Activated naive CD4-positive, alpha-beta T cell treated with anti-CD3 and anti-CD28 coated beads, Interleukin-2, amount 50 U/mL, for 72 hours (primary cell): ENCODE measurements around the gene MCC. TPM values are rescaled to one million over a fixed set of nuclear protein-coding genes. Genes with fewer than 3 reads are reported as not detected.

ENCODE experiments used
- ATAC-seq, 2 donors: fragments of 150-1000 bp; cut with Tn5 transposase; 2 replicates each; pipeline ENCODE4 v1.10.0; 2021; ENCODE audit warnings: mild to moderate bottlenecking in 2 of 2, moderate library complexity in 2 of 2
- DNase-seq, 2 donors: peaks; one replicate each; pipeline ENCODE4 v3.0.0; 2021 to 2022; ENCODE audit warnings: low spot score in 2 of 2
- H3K27ac Mint-ChIP-seq, 2 donors: one replicate each; pipeline ENCODE4 v1.8.0; 2022; ENCODE audit warnings: mild to moderate bottlenecking in 2 of 2, mixed read lengths in 2 of 2
- H3K36me3 Mint-ChIP-seq, 2 donors: one replicate each; pipeline ENCODE4 v1.8.0; 2022; ENCODE audit warnings: mixed read lengths in 2 of 2
- H3K9me3 Mint-ChIP-seq, 2 donors: one replicate each; pipeline ENCODE4 v1.8.0; 2022; ENCODE audit warnings: mixed read lengths in 2 of 2
- total RNA-seq, 2 donors: library from RNA; stranded (reverse); gene quantifications; one replicate each; pipeline ENCODE4 v1.2.3, GENCODE V29; 2022

The MCC gene
- total RNA-seq, 2 donors from 2014 or later: 0.89 to 3.3 TPM

- no peak for DNase-seq
- Mint-ChIP-seq H3K27ac (no peak overlapping the region), H3K9me3 (no peaks in the 10 kb centered on the region), H3K36me3 (no peaks in the 10 kb centered on the region)
- ATAC-seq: no peak
Measured at GRCh38 chr5:113329981-113330380, 158.3 kb downstream of the MCC start.

- Mint-ChIP-seq H3K9me3 (no peaks in the 10 kb centered on the region), H3K27ac (no peak overlapping the region), H3K36me3 (no peaks in the 10 kb centered on the region)
- no peak for DNase-seq
- no peak for ATAC-seq
Measured at GRCh38 chr5:113325054-113325453, 163.2 kb downstream of the MCC start.

- H3K36me3 Mint-ChIP-seq: no peaks in the 10 kb centered on the region
- ATAC-seq (no peak), DNase-seq (no peak)
- H3K27ac Mint-ChIP-seq: no peak overlapping the region
- H3K9me3 Mint-ChIP-seq: no peaks in the 10 kb centered on the region
Measured at GRCh38 chr5:113321276-113321675, 167.0 kb downstream of the MCC start.

- H3K9me3 Mint-ChIP-seq: no peaks in the 10 kb centered on the region
- no peak for ATAC-seq
Measured at GRCh38 chr5:113320273-113320780, 167.9 kb downstream of the MCC start.

DNA sequence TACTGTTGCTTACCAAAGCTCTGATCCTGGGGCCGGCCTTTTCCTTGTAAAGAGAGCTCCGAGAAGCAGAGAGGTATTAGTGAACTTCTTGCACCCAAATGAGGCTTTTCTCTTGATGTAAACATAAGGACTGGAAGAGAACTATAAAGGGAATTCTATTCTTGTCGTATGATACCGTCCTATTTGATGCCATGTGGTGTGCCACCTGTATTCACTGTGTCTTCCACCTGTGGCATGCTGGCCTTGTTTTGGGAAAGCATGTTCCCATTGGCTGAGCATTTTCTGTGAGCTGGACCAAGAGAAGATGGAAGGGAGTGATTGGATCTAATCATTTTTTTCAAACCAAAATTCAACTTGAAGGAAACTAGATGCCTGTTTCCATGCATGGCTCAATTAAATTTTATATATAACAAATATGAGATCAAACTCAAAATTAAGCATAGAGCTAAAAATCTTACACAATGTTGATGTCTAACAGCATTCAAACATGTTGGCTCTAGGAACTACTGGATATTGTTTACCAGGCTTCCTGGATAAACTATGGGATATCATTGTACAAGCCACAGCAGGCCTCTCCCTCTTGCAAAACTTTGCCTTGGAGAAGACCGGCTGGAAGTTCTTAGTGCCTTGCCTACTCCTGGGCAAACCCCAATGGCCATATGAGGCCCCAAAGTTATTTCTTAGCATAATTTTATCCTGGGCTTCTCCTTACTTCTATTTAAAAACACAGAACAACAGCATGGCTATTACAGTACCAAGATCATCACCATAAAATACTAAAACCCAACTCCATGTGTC is 168.8 kb downstream of the MCC start:
- no peaks in the 10 kb centered on the region for H3K36me3 Mint-ChIP-seq
- no peak for DNase-seq
- no peak for ATAC-seq
- no peak overlapping the region for H3K27ac Mint-ChIP-seq
- H3K9me3 Mint-ChIP-seq: no peaks in the 10 kb centered on the region

More at GRCh38 chr5:113320273-113320780, 167.9 kb downstream of the MCC start:
- no peak for DNase-seq
- Mint-ChIP-seq H3K27ac (no peak overlapping the region), H3K36me3 (no peaks in the 10 kb centered on the region)

DNA sequence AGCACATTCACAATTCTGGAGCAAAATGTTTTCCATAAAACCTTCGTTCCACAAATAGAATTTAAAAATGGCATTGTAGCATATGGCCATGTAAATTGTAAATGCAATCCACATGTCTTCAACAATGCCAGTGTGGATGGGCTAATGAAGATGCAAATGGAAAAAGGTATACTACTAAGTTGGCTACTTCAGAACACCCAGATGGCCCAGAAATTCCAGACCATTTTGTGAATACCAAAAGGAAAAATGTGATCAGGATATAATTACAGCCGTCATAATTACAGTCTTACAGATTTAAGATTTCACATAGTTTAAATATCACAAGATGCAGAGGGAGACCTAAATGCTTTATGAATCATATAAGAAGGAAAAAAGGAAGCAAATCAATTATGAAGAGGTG is 170.6 kb downstream of the MCC start:
- H3K9me3 Mint-ChIP-seq: no peaks in the 10 kb centered on the region
- DNase-seq (no peak), ATAC-seq (no peak)

GRCh38 chr5:113311301-113311700 is 177.0 kb downstream of the MCC start:
- ATAC-seq (no peak), DNase-seq (no peak)
- Mint-ChIP-seq H3K9me3 (no peaks in the 10 kb centered on the region), H3K27ac (no peak overlapping the region), H3K36me3 (no peaks in the 10 kb centered on the region)

More for the DNA sequence above, 170.6 kb downstream of the MCC start:
- H3K27ac Mint-ChIP-seq: no peak overlapping the region
- H3K36me3 Mint-ChIP-seq: no peaks in the 10 kb centered on the region

GRCh38 chr5:113302120-113302519 is 186.1 kb downstream of the MCC start:
- Mint-ChIP-seq H3K9me3 (no peaks in the 10 kb centered on the region), H3K36me3 (no peaks in the 10 kb centered on the region)
- ATAC-seq: no peak

DNA sequence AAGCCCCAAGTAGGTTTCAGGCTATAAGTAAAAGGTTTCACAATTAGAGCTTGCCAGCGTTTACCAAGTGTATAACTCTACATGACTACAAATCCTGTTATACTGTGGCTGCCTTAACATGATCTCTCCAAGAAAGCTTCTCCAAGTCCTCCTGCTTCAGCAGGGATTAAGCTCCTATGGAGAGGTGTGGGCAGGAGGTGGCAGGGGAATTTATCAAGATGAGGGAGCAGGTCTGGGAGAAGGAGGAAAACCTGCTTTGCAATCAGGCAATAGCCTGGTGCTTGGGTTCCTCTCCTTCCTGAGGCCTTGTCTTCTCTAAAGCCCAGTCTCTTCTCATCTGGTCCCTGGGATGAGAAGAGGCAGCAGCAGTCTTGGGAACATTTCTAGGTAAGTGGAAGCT is 188.7 kb downstream of the MCC start:
- Mint-ChIP-seq H3K36me3 (no peaks in the 10 kb centered on the region), H3K27ac (no peak overlapping the region), H3K9me3 (no peaks in the 10 kb centered on the region)
- DNase-seq (no peak), ATAC-seq (no peak)

More at GRCh38 chr5:113302120-113302519, 186.1 kb downstream of the MCC start:
- DNase-seq: no peak
- H3K27ac Mint-ChIP-seq: no peak overlapping the region

DNA sequence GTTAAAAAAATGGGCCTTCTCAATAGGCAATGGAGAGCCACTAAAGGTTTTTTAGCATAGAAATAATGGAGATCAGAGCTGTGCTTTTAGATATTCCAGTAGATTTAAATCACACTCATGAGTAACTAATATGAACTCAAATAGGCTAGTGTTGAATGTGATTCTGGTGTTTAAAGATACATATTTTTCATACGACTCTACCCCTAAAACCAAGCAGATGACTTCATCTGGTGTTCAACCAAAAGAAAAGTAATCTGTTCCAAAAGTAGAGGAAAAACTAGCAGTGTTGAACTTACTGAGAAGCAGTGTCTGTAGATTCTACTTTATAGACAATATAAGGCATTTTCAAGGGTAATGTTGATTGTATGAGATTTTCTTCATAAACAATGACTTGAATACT is 191.6 kb downstream of the MCC start:
- DNase-seq (no peak), ATAC-seq (no peak)
- Mint-ChIP-seq H3K36me3 (no peaks in the 10 kb centered on the region), H3K9me3 (no peaks in the 10 kb centered on the region), H3K27ac (peak overlapping the region in 1 of 2 donors; percentile 8)

- Mint-ChIP-seq H3K9me3 (no peaks in the 10 kb centered on the region), H3K27ac (peak overlapping the region; percentile 41 to 52), H3K36me3 (no peaks in the 10 kb centered on the region)
- ATAC-seq: no peak
- no peak for DNase-seq
Measured at GRCh38 chr5:113295111-113295539, 193.1 kb downstream of the MCC start.

DNA sequence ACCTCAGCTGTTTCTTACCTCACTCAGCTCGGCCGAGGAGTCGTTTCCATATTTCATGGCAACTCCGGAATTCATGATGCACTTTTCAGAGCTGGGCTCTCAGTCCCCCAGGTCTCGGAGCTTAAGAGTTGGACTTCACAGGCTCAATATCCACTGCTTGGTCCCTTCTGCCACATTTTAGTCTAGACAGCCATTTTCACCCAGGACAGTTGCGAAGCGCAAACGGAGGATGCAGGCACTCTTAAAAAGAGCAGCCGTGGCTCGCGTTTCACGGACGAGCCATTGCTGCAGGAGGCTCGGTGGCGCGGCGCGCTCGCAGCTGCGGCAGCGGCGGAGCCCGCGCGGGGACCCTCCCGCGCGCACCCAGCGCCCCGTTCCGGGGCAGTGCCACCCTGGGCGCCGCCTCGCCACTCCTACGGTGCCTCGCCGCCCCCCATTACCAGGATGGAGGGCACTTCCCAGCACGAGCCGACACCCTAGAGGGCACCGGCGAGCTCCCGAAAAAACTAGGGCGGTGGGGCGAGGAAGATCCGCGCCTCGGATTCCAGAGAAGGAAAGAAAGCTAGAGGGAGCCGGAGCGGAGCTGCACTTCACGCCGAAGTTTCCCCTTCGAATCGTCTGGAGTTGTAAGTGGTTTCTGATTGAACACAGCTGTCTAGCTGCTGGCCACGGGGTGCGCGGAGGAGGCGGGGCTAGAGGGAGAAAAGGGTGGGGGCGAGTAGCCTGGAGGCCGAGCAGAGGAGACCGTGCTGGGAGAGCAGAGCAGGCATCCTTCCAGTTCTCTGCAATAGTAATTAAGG is 193.7 kb downstream of the MCC start:
- ATAC-seq: peak; percentile 96
- Mint-ChIP-seq H3K9me3 (no peaks in the 10 kb centered on the region), H3K36me3 (no peaks in the 10 kb centered on the region), H3K27ac (peak overlapping the region; percentile 41 to 52)
- DNase-seq: peak; percentile 66 to 70

- H3K27ac Mint-ChIP-seq: peak overlapping the region in 1 of 2 donors; percentile 41
- no peak for DNase-seq
- ATAC-seq: peak; percentile 34 to 47
Measured at GRCh38 chr5:113293975-113294310, 194.3 kb downstream of the MCC start.

GRCh38 chr5:113293068-113293974 is 194.9 kb downstream of the MCC start:
- H3K36me3 Mint-ChIP-seq: no peaks in the 10 kb centered on the region
- DNase-seq (no peak), ATAC-seq (no peak)
- H3K9me3 Mint-ChIP-seq: no peaks in the 10 kb centered on the region
- peak overlapping the region in 1 of 2 donors; percentile 41 for H3K27ac Mint-ChIP-seq

More at GRCh38 chr5:113293975-113294310, 194.3 kb downstream of the MCC start:
- no peaks in the 10 kb centered on the region for H3K36me3 Mint-ChIP-seq
- no peaks in the 10 kb centered on the region for H3K9me3 Mint-ChIP-seq

DNA sequence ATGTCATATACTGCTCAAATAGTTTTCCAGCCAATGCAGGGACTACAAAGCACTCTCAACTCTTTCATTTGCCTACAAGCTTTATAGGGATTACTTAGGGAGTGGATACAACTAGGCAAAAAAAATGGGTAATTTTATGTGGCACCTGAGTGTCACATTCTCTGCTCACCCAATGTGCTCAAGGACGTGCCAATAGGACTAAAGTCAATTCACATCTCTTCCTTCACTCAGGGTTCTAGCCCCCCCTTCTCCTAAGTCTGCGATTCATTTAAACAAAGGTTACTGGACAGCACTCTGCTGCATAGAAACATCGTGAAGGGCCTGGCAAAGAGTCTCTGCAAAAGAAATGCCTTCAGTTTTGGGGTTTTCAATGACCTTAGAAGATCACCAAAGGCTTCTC is 195.8 kb downstream of the MCC start:
- ATAC-seq (no peak), DNase-seq (no peak)
- Mint-ChIP-seq H3K27ac (no peak overlapping the region), H3K9me3 (no peaks in the 10 kb centered on the region), H3K36me3 (no peaks in the 10 kb centered on the region)

DNA sequence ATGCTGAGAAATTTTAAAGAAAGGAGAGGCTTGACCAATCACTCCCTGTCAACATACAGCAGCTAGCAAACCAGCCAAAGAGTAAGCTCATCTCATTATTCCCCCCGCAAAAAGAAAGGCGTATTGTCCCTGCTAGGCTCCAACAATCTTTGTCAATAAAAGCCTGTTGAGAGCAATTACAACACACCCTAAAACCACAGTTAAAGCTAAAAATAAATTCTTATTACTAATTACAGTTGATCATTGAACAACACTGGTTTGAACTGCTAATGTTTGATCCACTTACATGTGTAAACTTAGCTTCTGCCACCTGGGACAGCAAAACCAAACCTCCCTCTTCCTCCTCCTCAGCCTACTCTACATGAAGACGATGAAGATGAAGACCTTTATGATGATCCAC is 204.7 kb downstream of the MCC start:
- H3K9me3 Mint-ChIP-seq: no peaks in the 10 kb centered on the region
- H3K36me3 Mint-ChIP-seq: no peaks in the 10 kb centered on the region
- no peak for DNase-seq
- H3K27ac Mint-ChIP-seq: no peak overlapping the region
- ATAC-seq: no peak
